ENCODE data around the gene KIF27.

DNA sequence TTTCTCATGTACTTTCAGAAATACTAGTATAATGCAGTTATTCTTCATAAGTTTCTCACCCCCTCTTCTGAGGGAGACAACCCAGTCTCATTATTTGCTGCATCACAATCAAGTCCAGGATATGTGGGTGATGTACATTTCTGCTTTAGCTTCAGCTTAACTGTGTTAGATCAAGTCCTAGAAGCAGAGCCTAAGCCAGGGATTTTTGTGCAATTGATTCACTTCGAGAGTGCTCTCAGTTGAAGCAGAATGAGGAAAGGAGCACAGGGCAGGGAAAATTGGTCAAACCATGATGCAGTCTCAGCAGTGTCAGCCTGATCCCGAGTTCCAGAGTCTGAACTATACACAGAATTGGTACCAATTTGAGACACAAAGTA lies 43.7 kb upstream of the KIF27 start:
- TF ChIP-seq, protein P1, sequence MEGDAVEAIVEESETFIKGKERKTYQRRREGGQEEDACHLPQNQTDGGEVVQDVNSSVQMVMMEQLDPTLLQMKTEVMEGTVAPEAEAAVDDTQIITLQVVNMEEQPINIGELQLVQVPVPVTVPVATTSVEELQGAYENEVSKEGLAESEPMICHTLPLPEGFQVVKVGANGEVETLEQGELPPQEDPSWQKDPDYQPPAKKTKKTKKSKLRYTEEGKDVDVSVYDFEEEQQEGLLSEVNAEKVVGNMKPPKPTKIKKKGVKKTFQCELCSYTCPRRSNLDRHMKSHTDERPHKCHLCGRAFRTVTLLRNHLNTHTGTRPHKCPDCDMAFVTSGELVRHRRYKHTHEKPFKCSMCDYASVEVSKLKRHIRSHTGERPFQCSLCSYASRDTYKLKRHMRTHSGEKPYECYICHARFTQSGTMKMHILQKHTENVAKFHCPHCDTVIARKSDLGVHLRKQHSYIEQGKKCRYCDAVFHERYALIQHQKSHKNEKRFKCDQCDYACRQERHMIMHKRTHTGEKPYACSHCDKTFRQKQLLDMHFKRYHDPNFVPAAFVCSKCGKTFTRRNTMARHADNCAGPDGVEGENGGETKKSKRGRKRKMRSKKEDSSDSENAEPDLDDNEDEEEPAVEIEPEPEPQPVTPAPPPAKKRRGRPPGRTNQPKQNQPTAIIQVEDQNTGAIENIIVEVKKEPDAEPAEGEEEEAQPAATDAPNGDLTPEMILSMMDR (IDR thresholded peaks at IDR 0.05; ENCODE audit: borderline replicate concordance, extremely low read depth, low read length, poor library complexity, severe bottlenecking): no peak
- no peak for TF ChIP-seq EZH2 (IDR thresholded peaks at IDR 0.05; ENCODE audit: borderline replicate concordance, low read depth, low read length, severe bottlenecking)
